ENCODE data around the gene RAB23. TPM values are rescaled to one million over a fixed set of nuclear protein-coding genes. Genes with fewer than 3 reads are reported as not detected.

RAB23 gene
- total and polyA plus RNA-seq, 8 donors, result 14.0 to 27.3 (median 24.4) TPM

DNA sequence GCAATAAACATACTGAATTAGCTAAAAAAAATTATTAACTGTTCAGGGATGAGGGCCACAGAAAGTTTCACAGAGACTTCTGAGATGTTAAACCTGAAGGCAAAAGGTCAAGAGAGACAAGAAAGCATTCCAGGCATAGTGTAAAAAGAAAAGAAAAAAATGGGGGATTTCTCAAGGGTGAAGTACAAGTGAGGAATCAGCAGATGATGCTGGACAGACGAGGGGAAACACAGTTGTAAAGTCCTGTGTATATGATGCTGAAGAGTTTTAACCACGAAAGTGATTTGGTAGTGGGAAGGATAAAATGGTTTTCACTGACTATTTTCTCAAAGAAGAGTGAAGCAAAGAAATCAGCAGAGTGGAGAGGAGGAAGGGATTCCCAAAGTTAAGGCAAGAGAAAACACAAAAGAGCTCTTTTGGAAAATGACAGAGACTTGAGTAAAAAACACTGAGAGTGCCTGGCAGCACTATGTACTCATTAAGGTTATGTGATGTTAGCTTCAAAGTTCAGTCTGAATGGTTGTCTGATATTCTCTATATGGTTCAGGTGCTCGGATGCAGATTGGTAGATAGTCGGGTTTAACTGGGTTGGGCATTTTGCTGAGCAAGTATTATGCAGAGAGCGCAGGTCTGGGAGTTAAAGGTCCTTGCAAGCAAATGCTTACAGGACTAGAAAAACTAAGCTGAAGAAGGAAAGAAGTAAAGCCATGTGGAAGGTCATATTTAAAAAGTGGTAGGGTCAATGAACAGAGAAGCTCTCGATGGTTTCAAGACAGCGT is 16.4 kb downstream of the RAB23 start:
- ATAC-seq (no peak), DNase-seq (no peak)
- no peaks in the 10 kb centered on the region for H3K27me3 ChIP-seq
- H3K27ac ChIP-seq, result no peak overlapping the region
- no peaks in the 10 kb centered on the region for H3K4me1 ChIP-seq
- intact Hi-C loops (cut with DNase I), result no loop called here
- no peaks in the 10 kb centered on the region for H3K9me3 ChIP-seq
- TF ChIP-seq, protein P1, sequence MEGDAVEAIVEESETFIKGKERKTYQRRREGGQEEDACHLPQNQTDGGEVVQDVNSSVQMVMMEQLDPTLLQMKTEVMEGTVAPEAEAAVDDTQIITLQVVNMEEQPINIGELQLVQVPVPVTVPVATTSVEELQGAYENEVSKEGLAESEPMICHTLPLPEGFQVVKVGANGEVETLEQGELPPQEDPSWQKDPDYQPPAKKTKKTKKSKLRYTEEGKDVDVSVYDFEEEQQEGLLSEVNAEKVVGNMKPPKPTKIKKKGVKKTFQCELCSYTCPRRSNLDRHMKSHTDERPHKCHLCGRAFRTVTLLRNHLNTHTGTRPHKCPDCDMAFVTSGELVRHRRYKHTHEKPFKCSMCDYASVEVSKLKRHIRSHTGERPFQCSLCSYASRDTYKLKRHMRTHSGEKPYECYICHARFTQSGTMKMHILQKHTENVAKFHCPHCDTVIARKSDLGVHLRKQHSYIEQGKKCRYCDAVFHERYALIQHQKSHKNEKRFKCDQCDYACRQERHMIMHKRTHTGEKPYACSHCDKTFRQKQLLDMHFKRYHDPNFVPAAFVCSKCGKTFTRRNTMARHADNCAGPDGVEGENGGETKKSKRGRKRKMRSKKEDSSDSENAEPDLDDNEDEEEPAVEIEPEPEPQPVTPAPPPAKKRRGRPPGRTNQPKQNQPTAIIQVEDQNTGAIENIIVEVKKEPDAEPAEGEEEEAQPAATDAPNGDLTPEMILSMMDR (IDR thresholded peaks at IDR 0.05), result no peak
- H3K4me3 ChIP-seq, result no peak overlapping the region
- no peaks in the 10 kb centered on the region for H3K36me3 ChIP-seq

DNA sequence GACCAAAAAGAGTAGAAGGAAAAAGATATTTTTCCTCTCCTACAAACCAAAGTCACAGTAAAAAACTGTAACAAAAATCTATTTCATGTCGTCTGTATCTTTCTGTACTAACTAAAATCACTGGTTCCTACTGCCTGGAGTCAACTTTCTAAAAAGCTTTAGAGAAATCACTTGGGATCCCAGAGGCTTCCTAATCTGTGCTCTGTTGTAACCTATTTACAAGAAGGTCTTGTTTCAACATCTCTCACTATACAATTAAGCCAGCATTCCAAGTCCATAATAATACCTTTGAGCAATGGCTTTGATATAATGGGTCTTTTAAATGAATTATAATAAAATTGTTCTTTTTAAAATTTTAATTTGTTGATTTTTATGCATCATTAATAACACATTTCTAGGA is 20.4 kb downstream of the RAB23 start:
- Histone ChIP-seq H3K4me3 (no peak overlapping the region), H3K36me3 (no peaks in the 10 kb centered on the region), H3K27ac (no peak overlapping the region), H3K27me3 (no peaks in the 10 kb centered on the region), H3K4me1 (no peaks in the 10 kb centered on the region), H3K9me3 (no peaks in the 10 kb centered on the region)
- no peak for DNase-seq
- intact Hi-C loops (cut with DNase I), result no loop called here
- TF ChIP-seq, protein P1 (IDR thresholded peaks at IDR 0.05), result no peak
- ATAC-seq, result no peak

DNA sequence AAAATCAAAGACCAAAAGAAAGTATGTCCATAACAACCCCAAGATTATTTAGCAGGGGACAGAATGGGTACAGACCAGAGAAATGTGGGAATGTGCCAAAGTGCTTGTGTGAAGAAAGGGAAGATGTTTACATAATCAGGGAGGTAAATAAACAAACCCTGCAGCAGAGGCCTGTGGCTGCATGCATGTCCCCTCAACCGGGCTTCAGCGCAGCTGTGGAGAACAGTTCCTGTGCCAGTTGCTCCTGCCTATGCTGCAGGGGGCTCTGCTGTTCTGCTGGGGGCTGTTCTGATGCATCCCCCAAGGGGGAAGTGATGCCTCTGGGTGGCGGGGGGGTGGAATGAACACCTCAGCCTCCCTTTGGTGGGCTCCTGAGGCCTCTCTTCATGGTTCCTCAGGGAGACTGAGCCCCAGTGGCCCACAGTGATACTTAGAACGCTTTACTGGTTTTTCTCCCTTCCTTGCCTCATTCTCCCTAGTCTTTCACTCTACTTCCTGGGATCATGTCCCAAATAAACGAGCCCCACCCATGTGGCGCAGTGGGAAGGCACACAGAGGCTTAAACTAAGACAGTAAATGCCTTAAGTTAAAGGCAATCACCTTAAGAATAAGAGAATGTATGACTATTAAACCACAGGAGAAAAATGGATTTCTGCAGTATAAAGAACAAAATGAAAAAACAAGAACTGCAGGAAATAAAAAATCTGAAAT is 23.0 kb downstream of the RAB23 start:
- no peaks in the 10 kb centered on the region for H3K4me1 ChIP-seq

DNA sequence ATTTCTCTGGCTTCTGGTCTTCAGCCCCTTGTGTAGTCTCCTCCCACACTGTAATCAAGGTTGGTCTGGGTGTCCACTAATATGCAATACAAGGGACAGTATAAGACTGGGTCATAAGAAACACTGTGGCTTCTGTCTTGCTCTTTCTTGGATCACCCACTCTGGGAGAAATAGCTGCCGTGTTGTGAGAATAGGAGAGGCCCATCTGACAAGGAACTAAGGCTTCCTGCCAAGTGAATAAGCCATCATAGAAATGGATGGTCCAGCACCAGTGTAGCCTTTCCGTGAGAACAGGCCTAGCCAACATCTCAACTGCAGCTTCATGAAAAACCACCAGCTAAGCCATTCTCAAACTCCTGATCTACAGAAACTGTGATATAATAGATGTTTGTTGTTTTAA is 26.6 kb downstream of the RAB23 start:
- no peaks in the 10 kb centered on the region for H3K4me1 ChIP-seq
- no peak for DNase-seq
- H3K9me3 ChIP-seq, result no peaks in the 10 kb centered on the region
- no peak overlapping the region for H3K27ac ChIP-seq
- intact Hi-C loops (cut with DNase I), result no loop called here
- TF ChIP-seq, protein P1 (IDR thresholded peaks at IDR 0.05), result no peak
- H3K4me3 ChIP-seq, result no peak overlapping the region
- ATAC-seq, result no peak
- no peaks in the 10 kb centered on the region for H3K36me3 ChIP-seq
- H3K27me3 ChIP-seq, result no peaks in the 10 kb centered on the region

More for the DNA sequence above, 23.0 kb downstream of the RAB23 start:
- DNase-seq (peak in 1 of 4 donors; percentile 45), ATAC-seq (no peak)
- intact Hi-C loops (cut with DNase I), result no loop called here
- no peaks in the 10 kb centered on the region for H3K27me3 ChIP-seq
- H3K27ac ChIP-seq, result no peak overlapping the region
- H3K4me3 ChIP-seq, result no peak overlapping the region
- no peaks in the 10 kb centered on the region for H3K9me3 ChIP-seq
- H3K36me3 ChIP-seq, result no peaks in the 10 kb centered on the region
- TF ChIP-seq, protein P1 (IDR thresholded peaks at IDR 0.05), result no peak

DNA sequence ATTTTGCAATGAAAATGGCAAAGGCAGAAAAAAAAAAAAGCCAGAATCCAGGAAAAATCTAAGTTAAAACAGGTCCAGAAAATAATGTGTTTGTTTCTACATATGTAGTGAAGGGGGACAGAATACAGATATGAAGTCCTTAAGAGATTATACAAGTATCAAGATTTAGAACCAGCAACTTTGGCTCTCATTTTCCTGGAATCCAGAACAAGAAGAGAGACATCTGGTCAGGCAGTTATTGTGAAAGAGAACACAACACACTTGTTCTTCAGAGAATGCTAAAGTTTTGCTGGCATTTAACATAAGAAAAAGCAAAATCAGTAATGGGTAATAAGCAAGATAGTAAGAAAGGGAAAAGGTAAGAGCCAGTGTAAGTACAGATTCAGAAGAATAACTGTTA is 28.9 kb downstream of the RAB23 start:
- TF ChIP-seq, protein P1 (IDR thresholded peaks at IDR 0.05), result no peak
- Histone ChIP-seq H3K36me3 (no peaks in the 10 kb centered on the region), H3K4me3 (no peak overlapping the region), H3K27ac (no peak overlapping the region), H3K27me3 (no peaks in the 10 kb centered on the region), H3K4me1 (no peaks in the 10 kb centered on the region), H3K9me3 (no peaks in the 10 kb centered on the region)
- intact Hi-C loops (cut with DNase I), result no loop called here
- DNase-seq (peak in 2 of 4 donors; percentile 70 to 74), ATAC-seq (no peak)

All from left lung (tissue), 10 donors.